Measurements from ENCODE around the gene AHRR.
"Not testable (repeated sequence)": the region's sequence is repeated elsewhere in the genome, so short reads cannot be mapped to it uniquely, and the experiment has no call there.

AHRR gene

DNA sequence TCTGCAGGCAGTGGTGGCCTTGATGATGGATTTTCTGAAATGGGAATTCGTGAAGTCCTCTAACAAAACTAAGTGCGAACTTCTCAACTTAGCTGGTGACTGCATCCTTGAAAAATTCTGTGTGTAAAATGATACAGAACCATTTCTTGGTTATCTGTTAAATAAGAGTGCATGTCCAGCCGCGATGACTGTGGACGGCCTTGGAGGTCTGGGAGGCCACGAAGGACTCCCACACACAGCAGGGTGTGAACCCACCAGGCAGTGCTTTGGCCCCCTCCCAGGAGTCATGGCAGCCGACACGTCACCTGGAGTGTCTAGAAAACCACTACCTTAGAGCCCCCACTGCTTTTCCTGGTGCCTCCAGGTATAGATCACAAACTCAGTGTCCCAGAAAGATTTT is 17.8 kb upstream of the AHRR start:
- H3K27ac ChIP-seq, H3K4me3 ChIP-seq: not testable (repeated sequence)

DNA sequence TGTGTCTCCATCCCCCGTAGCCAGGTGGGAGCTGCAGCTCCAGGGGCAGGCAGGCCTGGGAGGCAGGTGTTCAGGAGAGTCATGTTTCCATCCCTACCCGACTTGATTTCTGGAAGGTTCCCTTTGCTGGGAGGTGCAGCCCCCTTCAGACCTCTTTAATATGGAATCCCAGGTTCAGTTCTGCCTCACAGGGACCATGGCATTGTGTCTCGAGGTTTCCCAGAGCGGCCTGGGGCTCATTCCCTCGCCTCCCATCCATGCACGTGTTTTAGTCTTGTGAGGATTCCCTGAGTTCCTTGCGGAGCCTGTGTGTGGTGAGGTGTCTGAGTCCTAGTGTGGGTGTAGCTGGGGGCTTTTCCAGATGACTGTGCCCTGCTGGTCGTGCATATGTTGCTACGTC is 16.5 kb upstream of the AHRR start:
- H3K4me3 ChIP-seq: no peak overlapping the region
- H3K27ac ChIP-seq: no peak overlapping the region

DNA sequence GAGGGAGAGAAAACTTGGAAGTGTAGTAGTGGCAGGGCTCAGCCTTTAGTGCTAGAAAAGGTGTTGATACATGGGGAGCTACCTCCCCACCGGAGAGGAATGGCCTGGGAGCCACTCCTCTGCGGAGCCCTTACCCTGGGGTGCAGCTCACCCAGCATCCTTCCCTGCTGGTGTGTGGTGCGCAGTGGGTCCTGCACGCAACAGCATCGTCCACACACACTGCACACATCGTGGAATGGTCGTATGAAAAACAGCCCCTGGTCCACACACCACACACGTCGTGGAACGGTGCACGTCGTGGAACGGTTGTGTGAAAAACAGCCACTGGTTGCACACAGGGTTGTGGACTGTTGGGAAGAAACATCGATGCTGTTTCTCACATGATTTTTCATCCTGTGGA is 16.1 kb upstream of the AHRR start:
- H3K27ac ChIP-seq: no peak overlapping the region
- no peak overlapping the region for H3K4me3 ChIP-seq

DNA sequence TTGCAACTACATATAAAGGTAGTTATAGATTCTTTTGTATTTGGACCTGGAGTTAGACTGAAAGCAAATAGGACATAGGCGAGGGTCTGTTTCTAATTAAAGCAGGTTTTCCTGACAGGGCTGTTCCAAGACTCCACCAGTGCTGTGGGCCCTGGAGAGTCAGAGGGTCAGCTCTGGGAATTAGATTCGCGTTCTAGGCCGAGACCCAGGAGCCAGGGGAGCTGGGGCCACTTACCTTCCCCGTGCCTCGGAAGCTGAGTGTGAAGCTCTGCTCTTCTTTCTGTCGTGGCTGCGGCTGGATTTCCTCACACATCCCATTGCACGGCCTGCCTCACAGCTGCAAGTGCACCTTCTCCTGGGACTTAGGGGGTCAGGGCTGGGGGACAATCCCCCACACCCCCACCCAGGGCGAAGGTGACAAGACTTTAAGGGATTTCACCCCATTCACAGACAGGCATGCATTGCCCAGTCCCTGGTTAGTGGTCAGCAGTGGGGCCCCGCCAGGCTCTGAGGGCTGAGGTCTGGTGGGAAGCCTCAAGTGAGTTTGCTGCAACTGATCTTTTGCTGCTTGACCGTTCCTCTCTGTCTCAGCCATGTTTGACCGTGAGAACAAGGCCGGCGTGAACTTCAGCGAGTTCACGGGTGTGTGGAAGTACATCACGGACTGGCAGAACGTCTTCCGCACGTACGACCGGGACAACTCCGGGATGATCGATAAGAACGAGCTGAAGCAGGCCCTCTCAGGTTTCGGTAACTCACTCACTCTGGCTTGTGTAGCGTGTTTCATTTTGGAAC is 15.3 kb upstream of the AHRR start:
- H3K27ac ChIP-seq: no peak overlapping the region
- no peak overlapping the region for H3K4me3 ChIP-seq

DNA sequence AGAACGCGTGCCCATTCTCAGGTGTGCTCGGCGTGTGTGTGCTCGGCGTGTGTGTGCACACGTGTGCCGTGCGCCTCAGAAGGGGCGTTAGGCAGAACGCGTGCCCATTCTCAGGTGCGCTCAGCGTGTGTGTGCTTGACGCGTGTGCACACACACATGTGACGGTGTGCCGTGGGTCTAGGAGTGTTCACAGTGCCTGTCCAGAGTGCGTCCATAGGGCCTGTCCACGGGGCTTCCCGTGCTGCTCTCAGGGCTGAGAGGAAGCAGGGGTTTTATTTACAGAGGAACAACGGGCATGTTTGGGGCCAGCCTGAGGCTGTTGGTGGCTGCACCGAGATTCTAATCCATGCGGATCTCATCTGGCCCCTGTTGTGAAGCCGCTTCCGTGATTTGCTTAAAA is 14.2 kb upstream of the AHRR start:
- Histone ChIP-seq H3K27ac (no peak overlapping the region), H3K4me3 (no peak overlapping the region)

DNA sequence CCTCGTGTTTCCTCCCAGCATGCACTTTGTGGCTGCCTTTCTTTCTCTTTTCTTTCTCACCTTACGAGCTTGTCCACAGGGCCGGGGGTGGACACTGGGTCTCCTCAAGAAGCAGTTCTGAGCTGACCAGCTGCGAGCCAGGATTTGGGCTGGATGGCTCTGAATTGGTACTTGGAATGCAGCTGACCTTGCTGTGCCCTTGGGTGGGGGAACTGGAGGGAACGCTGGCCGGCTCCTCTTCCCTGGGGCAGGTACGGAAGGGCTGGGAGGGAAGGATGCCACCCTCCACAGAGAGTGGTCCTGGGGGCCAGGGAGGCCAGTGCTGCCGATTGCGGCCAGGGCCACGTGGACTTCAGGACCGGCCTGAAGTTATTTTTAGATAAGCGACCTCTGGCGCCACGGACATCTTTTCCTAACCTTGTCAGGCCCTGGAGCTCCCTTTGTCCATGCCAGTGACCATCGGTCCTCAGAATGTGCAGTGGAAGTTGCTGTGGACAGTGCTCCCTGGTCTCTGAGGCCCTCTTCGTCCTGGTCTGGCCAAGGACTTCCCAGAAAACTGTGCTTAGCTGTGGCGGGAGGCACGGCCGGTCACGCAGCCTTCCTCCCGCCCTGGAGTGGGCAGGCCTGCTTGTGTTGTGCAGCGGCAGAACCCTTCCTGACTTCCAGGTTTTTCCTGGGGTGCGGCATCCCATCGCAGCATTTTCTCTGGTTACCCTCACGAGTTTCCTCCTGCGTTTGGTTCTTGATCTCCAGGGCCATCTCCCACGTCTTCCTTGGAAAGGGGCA is 13.5 kb upstream of the AHRR start:
- Histone ChIP-seq H3K27ac (no peak overlapping the region), H3K4me3 (no peak overlapping the region)

DNA sequence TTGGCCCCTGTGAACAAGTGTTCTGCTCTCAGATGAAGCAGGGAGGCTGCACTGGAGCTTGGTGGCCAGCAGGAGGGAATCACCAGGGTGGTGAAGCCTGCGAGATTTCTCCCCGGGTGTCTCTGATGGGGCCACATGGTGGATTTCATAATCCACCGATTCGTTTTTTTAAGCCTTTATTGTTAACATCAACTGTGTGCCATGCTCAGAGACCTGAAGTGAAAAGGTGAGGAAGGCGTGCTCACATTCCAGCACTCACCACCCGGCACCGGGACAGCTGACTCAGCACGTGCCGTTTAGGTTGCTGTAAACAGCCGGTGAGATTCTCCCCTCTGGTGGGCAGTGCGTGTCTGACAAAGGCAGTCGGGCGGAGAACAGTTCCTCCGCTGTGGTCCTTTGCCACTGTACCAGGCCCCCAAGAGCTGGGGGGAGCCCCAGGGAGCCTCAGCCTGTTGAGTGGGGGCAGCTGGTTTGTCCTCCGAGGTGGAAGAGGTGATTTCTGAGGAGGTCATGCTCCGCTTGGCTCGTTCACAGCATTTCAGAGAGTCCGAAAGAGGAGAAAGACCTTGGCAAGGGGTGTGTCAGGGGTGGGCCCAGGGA is 12.7 kb upstream of the AHRR start:
- Histone ChIP-seq H3K4me3 (no peak overlapping the region), H3K27ac (no peak overlapping the region)

DNA sequence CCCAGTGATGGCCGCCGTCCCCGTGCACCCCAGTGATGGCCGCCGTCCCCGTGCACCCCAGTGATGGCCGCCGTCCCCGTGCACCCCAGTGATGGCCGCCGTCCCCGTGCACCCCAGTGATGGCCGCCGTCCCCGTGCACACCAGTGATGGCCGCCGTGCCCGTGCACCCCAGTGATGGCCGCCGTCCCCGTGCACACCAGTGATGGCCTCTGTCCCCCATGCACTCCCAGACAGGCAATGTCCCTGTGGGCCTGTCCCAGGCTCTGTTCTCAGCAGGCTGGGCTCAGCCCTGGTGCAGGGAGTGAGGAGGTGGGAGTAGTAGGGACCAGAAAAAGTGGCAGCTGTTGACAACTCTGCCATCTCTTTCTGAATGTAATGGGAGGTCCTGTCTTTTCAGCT is 11.7 kb upstream of the AHRR start:
- not testable (repeated sequence) for H3K27ac ChIP-seq

DNA sequence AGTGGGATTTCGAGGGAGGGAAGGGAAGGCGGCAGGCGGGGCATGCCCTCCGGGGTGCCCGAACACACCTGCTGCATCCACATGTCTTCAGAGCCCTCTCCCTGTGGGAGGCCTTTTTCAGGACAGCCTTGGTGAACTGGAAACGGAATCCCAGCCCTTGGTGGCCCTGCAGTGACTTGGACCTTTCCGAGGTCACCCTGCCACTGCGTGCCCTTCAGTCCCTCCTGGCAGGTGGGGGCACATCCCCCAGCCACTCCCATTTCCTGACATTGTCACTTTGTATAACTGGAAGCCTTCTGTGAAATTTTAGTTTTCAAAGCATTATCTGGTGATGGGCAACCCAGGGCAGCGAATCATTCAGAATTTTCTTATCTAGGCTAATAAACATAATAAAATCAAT is 11.0 kb upstream of the AHRR start:
- H3K4me3 ChIP-seq: no peak overlapping the region
- H3K27ac ChIP-seq: no peak overlapping the region

More for the DNA sequence above, 11.7 kb upstream of the AHRR start:
- not testable (repeated sequence) for H3K4me3 ChIP-seq

DNA sequence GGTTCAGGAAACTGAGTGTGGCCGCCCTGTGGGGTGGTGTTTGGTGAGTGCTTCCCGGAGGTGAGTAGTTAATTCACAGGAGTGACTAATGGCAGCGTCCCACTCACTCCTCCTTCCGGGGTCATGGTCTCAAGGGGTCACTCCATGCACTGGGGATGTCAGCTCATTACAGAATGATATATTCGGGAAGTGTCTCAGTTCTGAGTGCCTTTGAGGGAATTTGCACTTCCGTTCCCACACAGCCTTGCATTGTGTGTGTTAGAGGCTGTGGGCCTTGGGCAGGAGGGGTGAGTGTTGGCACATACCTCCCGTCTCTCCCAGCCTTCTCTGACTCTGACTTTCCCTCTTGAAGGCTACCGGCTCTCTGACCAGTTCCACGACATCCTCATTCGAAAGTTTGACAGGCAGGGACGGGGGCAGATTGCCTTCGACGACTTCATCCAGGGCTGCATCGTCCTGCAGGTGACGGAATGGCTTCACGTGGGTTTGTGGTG is 10.5 kb upstream of the AHRR start:
- Histone ChIP-seq H3K27ac (no peak overlapping the region), H3K4me3 (no peak overlapping the region)

DNA sequence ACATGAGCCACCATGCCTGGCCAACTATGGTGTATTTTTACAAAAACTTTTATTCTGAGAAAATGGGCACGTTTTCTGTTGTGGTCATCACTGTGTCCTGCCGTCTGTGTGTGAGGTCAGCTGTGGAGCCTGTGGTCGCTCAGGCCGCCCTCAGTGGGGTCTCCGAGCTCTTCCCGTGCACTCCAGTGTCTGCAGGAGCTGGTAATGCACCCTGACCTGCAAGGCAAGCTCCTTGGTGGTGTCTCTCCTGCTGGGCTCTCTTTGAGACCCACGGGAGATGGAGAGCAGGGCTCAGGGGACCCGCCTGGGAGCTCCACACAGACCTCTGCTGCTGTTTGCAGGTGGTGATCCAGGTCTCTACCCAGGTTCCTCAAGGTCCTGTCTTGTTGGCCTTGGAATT is 9.6 kb upstream of the AHRR start:
- no peak overlapping the region for H3K4me3 ChIP-seq
- H3K27ac ChIP-seq: no peak overlapping the region

DNA sequence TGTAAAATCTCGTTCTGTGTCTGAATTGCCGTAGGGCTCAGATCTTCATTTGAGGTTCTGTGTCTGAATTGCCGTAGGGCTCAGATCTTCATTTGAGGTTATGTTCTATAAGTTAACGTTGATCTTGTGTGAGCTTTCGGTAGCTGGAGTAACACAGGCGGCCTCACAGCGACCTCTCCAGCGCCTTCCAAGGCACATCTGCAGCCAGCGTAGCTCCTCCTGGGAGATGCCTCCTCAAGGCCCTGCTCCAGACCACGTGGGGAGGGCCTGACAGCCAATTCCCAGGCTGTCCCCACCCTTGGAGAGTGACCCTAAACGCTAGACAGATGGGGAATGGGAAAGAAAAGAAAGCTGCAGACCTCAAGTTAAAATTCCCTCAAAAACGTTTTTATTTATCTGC is 8.7 kb upstream of the AHRR start:
- Histone ChIP-seq H3K27ac (no peak overlapping the region), H3K4me3 (no peak overlapping the region)

DNA sequence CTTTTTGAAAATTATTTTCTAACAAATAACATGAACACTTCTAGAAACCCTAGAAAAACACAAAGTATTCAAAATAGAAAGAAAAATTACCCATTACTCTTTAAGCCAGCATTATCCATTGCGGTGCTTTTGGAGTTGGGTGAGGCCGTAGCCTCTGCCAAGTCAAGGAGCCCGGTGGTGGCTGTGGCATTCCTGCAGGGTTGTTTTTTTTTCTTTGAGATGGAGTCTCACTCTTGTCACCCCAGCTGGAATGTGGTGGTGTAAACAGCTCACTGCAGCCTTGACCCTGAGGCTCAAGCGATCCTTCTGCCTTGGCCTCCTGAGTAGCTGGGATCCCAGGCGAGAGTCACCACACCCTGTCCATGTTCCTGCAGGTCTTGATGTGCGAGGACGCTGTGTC is 8.2 kb upstream of the AHRR start:
- H3K27ac ChIP-seq: no peak overlapping the region

DNA sequence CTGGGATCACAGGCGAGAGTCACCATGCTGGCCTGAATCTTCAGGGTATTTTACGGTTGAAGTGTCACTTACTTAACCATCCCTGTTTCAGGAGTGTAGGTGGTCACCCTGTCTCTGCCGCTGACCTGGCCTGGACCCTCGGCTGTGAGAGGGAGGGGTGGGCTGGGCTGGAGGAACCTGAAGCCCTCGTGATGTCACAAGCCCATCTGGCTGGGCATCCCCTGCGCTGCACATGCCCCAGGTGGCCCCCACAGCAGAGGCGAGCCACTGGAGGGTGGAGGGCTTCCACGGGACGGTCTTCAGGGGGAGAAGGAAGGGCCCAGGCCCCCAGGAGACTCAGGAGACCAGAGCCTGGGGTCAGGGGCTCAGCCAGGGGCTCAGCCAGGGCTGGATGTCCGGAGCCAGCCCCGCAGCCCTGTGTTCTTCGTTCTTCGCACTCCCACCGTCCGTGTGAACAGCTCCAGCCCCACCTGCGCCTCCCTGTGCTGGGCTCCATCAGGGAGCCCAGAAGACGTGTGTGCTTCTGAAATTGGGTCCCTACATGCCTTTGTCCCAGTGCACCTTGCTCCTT is 7.6 kb upstream of the AHRR start:
- H3K27ac ChIP-seq: no peak overlapping the region
- H3K4me3 ChIP-seq: no peak overlapping the region

More for the DNA sequence above, 8.2 kb upstream of the AHRR start:
- H3K4me3 ChIP-seq: no peak overlapping the region

DNA sequence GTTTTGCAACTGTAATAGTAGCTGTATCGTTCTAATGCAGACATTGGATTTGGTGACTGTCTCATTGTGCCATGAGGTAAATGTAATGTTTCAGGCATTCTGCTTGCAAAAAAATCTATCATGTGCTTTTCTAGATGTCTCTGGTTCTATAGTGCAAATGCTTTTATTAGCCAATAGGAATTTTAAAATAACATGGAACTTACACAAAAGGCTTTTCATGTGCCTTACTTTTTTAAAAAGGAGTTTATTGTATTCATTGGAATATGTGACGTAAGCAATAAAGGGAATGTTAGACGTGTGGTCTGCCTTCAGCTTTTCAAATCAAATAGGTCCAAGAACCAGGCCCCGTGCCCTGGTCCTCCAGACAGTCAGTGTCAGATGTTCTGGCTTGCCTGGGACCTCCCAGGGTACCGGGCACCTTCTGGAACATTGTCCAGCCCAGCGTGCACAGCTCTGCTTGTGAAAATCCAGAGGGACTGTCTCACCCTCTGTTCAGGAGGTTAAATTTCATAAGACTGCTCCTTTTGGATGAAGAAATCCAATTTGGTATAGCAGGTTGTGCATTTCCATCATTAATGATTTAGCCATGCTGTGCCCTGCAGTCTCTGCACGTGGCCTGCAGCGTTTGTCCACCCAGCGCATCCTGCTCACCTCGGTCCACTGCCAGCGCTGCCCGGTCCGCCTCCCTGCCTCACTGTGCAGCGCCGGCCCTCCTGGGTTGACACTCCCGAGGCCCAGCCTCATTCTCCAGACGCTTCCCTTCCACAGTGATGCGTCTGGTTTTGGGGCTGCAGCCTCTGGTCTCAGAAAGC is 6.6 kb upstream of the AHRR start:
- Histone ChIP-seq H3K4me3 (no peak overlapping the region), H3K27ac (no peak overlapping the region)

DNA sequence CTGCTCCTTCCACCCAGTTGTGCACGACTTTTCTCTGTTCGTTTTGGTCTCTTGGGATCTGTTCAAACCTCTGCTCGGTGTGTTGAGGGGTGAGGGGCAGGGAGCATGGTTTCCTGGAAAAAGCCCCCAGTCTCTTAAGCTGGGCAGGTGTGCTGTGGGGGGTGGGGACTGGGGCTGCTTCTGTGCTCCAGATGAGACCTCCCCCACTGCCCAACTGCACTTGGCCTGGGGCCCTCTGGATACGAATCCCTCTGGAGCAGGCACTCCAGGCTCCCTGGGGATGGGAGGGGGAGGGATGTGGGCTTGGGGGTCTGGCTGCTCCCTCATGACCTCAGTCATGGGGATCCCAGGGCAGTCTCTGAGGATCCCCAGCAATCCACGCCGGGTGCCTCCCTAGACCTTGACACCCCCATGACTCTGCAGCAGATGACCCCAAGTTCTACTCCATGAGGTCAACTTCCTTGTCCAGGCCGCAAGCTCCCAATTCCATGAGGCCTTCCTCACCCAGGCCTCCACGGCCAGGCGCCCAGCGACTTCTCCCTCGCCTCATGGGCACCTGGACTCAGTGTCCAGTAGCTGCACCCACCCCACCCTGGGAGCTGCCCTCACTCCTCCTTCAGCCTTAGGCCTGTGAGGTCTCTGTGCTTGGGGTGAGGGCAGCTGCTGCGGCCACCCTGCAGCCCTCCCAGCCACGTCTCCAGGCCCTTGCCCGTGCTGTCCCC is 5.9 kb upstream of the AHRR start:
- Histone ChIP-seq H3K4me3 (no peak overlapping the region), H3K27ac (no peak overlapping the region)

DNA sequence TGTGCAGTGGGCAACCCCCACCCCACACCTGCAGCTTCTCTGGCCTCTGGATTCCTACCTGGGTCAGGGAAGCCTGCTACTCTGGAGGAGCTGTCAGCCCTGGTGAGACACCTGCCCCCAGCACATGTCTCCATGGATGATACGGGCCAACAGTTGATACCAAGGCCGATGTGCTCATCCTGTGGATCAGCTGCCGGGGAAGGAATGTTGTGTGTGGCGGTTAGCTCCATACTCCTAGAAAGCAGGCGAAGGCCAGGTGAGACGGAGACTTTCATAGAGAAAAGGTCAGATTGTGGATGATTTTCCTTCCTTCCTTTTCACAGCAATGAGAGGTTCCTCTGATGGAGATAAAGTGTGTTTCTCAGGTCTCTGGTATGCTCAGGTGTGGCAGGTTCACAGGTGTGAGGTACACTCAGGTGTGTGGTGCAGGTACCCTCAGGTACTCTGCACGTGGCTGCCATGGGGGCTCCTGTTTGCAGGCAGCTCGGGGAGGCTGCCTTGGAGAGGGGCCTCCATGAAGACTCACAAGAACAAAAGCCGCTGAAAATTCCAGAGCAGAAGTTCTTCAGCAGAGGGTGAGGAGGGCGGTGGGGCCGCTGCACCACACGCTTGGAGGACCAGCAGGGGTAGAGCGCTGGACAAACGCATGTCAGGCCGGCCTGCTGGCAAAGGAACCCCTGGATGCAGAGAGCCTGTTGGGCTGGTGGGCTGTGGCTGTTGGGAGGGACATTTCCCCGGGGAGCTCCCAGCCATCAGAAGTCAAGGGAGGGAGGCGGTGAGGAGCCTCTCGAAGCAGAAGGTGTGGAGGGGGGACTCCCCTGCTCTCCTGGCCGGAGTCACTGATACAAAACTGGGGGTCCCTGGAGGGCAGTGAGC is 5.1 kb upstream of the AHRR start:
- no peak overlapping the region for H3K27ac ChIP-seq
- H3K4me3 ChIP-seq: no peak overlapping the region
